NT2/D1 (cell line): ENCODE measurements around the gene PFKM.
"Not testable (repeated sequence)": the region's sequence is repeated elsewhere in the genome, so short reads cannot be mapped to it uniquely, and the experiment has no call there.

Source experiments
- DNase-seq: peaks from one replicate; pipeline ENCODE4 v3.0.0-alpha.2; 2011; ENCODE audit warnings: low read depth, low spot score
- H3K27me3 ChIP-seq: 2 replicates; pipeline ENCODE4 v1.6.0; 2011; ENCODE audit warnings: mild to moderate bottlenecking; ENCODE audit not compliant: insufficient read length, insufficient read depth
- H3K36me3 ChIP-seq: 2 replicates; pipeline ENCODE4 v1.6.1; 2011; ENCODE audit warnings: mild to moderate bottlenecking, low read length, mixed read lengths; ENCODE audit not compliant: insufficient read depth, insufficient read length
- H3K4me1 ChIP-seq: 2 replicates; pipeline ENCODE4 v1.5.1; 2011; ENCODE audit not compliant: insufficient read depth, insufficient read length
- H3K4me3 ChIP-seq: 2 replicates; pipeline ENCODE4 v1.5.1; 2011; ENCODE audit warnings: low read depth; ENCODE audit not compliant: insufficient read length
- H3K9ac ChIP-seq: 2 replicates; pipeline ENCODE4 v1.6.0; 2011; ENCODE audit warnings: low read depth; ENCODE audit not compliant: insufficient read length
- H3K9me3 ChIP-seq: 2 replicates; pipeline ENCODE4 v1.5.1; 2011; ENCODE audit warnings: mild to moderate bottlenecking, low read length; ENCODE audit not compliant: insufficient read depth
- SUZ12 ChIP-seq: IDR thresholded peaks from 2 replicates; pipeline ENCODE4 v1.6.1; 2011; ENCODE audit not compliant: insufficient read length, insufficient read depth; ENCODE audit errors: extremely low read depth
- YY1 ChIP-seq: IDR thresholded peaks from 2 replicates; pipeline ENCODE4 v1.6.1; 2011; ENCODE audit not compliant: insufficient read length, insufficient read depth
- ZNF274 ChIP-seq: IDR thresholded peaks from 2 replicates; pipeline ENCODE4 v1.6.1; 2011; ENCODE audit warnings: mild to moderate bottlenecking, low read depth, low read length

PFKM gene

GRCh38 chr12:48104531-48104930 is 14.6 kb upstream of the PFKM start:
- Histone ChIP-seq H3K4me1 (no peaks in the 10 kb centered on the region), H3K27me3 (no peaks in the 10 kb centered on the region), H3K9ac (peak overlapping the region; percentile 97), H3K36me3 (no peaks in the 10 kb centered on the region), H3K9me3 (no peaks in the 10 kb centered on the region), H3K4me3 (peak overlapping the region; percentile 76)
- no peak for TF ChIP-seq YY1
- no peak for DNase-seq

GRCh38 chr12:48105321-48105866 is 13.8 kb upstream of the PFKM start:
- Histone ChIP-seq H3K9me3 (no peaks in the 10 kb centered on the region), H3K36me3 (no peaks in the 10 kb centered on the region), H3K4me1 (peaks cover 2% of the 10 kb centered on the region), H3K9ac (peak overlapping the region; percentile 97), H3K4me3 (peak overlapping the region; percentile 76), H3K27me3 (no peaks in the 10 kb centered on the region)
- TF ChIP-seq SUZ12 (no peak), YY1 (no peak), ZNF274 (no peak)
- DNase-seq, result no peak

- H3K4me1 ChIP-seq, result peaks cover 2% of the 10 kb centered on the region
- no peaks in the 10 kb centered on the region for H3K9me3 ChIP-seq
- TF ChIP-seq YY1, result no peak
- no peak for TF ChIP-seq SUZ12
- H3K27me3 ChIP-seq, result no peaks in the 10 kb centered on the region
- H3K4me3 ChIP-seq, result peak within 1 kb of the TSS; percentile 76
- H3K9ac ChIP-seq, result peak within 1 kb of the TSS; percentile 97
- DNase-seq, result peak; percentile 82
- H3K36me3 ChIP-seq, result no peaks in the 10 kb centered on the region
Measured at GRCh38 chr12:48105867-48106680, 13.1 kb upstream of the PFKM start, which contains the start of gene SENP1. Gene SENP1 (minus strand): TSS chr12:48106079. CDS start chr12:48101472, 4,607 bp downstream.

GRCh38 chr12:48106681-48107613 is 12.2 kb upstream of the PFKM start:
- Histone ChIP-seq H3K4me3 (peak overlapping the region; percentile 76), H3K9me3 (no peaks in the 10 kb centered on the region), H3K9ac (peak overlapping the region; percentile 97), H3K27me3 (no peaks in the 10 kb centered on the region), H3K4me1 (peaks cover 2% of the 10 kb centered on the region), H3K36me3 (no peaks in the 10 kb centered on the region)
- TF ChIP-seq SUZ12, result no peak
- TF ChIP-seq YY1, result no peak
- TF ChIP-seq ZNF274, result no peak
- no peak for DNase-seq

GRCh38 chr12:48109424-48109823 is 9.7 kb upstream of the PFKM start:
- TF ChIP-seq SUZ12, result no peak
- TF ChIP-seq ZNF274, result no peak
- TF ChIP-seq YY1, result no peak
- Histone ChIP-seq H3K36me3 (no peaks in the 10 kb centered on the region), H3K4me1 (peaks cover 2% of the 10 kb centered on the region), H3K4me3 (no peak overlapping the region), H3K9me3 (no peaks in the 10 kb centered on the region), H3K9ac (no peak overlapping the region), H3K27me3 (no peaks in the 10 kb centered on the region)
- DNase-seq, result no peak

GRCh38 chr12:48110691-48111311 is 8.4 kb upstream of the PFKM start:
- H3K9me3 ChIP-seq, result no peaks in the 10 kb centered on the region
- DNase-seq, result peak; percentile 38
- TF ChIP-seq SUZ12, result no peak
- no peak for TF ChIP-seq ZNF274
- no peak for TF ChIP-seq YY1

GRCh38 chr12:48111312-48111693 is 7.9 kb upstream of the PFKM start:
- DNase-seq, H3K36me3 ChIP-seq, H3K4me3 ChIP-seq: not testable (repeated sequence)

More at GRCh38 chr12:48110691-48111311, 8.4 kb upstream of the PFKM start:
- no peak overlapping the region for H3K4me3 ChIP-seq
- no peak overlapping the region for H3K9ac ChIP-seq
- peaks cover 2% of the 10 kb centered on the region for H3K4me1 ChIP-seq
- H3K36me3 ChIP-seq, result no peaks in the 10 kb centered on the region
- H3K27me3 ChIP-seq, result no peaks in the 10 kb centered on the region

More at GRCh38 chr12:48111312-48111693, 7.9 kb upstream of the PFKM start:
- not testable (repeated sequence) for H3K9ac ChIP-seq, H3K27me3 ChIP-seq, H3K4me1 ChIP-seq, H3K9me3 ChIP-seq
